PFSK-1 (cell line): ENCODE results near the gene IGFBP5.

Source experiments
- FOXP2 ChIP-seq: optimal IDR thresholded peaks from 2 replicates; pipeline ENCODE3; 2011; ENCODE audit warnings: borderline replicate concordance, control low read depth, inconsistent platforms; ENCODE audit not compliant: insufficient read depth; ENCODE audit errors: extremely low read length, extremely low read depth
- POLR2AphosphoS5 ChIP-seq: IDR thresholded peaks from 2 replicates; pipeline ENCODE4 v1.6.1; 2012; ENCODE audit warnings: low read depth, mild to moderate bottlenecking, control low read depth, low read length, moderate library complexity
- REST ChIP-seq, 2 experiments: IDR thresholded peaks; 2 replicates each; pipeline versions ENCODE4 v1.6.1 to v1.8.0; 2011 to 2012; ENCODE audit warnings: low read depth in 2 of 2, low read length in 2 of 2, control low read depth in 1 of 2, inconsistent platforms in 1 of 2, mild to moderate bottlenecking in 1 of 2, moderate library complexity in 1 of 2; ENCODE audit not compliant: insufficient read depth in 1 of 2
- SIN3A ChIP-seq: IDR thresholded peaks from 2 replicates; pipeline ENCODE4 v1.6.1; 2012; ENCODE audit warnings: mild to moderate bottlenecking, low read length, moderate library complexity, borderline replicate concordance; ENCODE audit not compliant: insufficient read depth
- TAF1 ChIP-seq: IDR thresholded peaks from 2 replicates; pipeline ENCODE4 v1.6.1; 2012; ENCODE audit warnings: low read length, control low read depth, borderline replicate concordance; ENCODE audit not compliant: insufficient read depth

The IGFBP5 gene

GRCh38 chr2:216739035-216739434 is 43.7 kb upstream of the IGFBP5 start:
- TF ChIP-seq REST (IDR thresholded peaks at IDR 0.05; ENCODE audit: insufficient read depth in 1 of 2, low read depth in 2 of 2, low read length in 2 of 2): no peak

GRCh38 chr2:216737676-216738075 is 42.3 kb upstream of the IGFBP5 start:
- no peak for TF ChIP-seq POLR2AphosphoS5
- no peak for TF ChIP-seq SIN3A
- TF ChIP-seq FOXP2: no peak
- no peak for TF ChIP-seq TAF1
- no peak for TF ChIP-seq REST (IDR thresholded peaks at IDR 0.05; ENCODE audit: insufficient read depth in 1 of 2, low read depth in 2 of 2, low read length in 2 of 2)

- TF ChIP-seq FOXP2 (no peak), TAF1 (no peak), SIN3A (no peak), REST (IDR thresholded peaks at IDR 0.05; ENCODE audit: insufficient read depth in 1 of 2, low read depth in 2 of 2, low read length in 2 of 2) (no peak), POLR2AphosphoS5 (no peak)
Observed at GRCh38 chr2:216736326-216736725, 41.0 kb upstream of the IGFBP5 start.

GRCh38 chr2:216735668-216736067 is 40.3 kb upstream of the IGFBP5 start:
- no peak for TF ChIP-seq FOXP2
- TF ChIP-seq REST (IDR thresholded peaks at IDR 0.05; ENCODE audit: insufficient read depth in 1 of 2, low read depth in 2 of 2, low read length in 2 of 2): no peak
- TF ChIP-seq POLR2AphosphoS5: no peak
- no peak for TF ChIP-seq TAF1
- TF ChIP-seq SIN3A: no peak

- no peak for TF ChIP-seq REST (IDR thresholded peaks at IDR 0.05; ENCODE audit: insufficient read depth in 1 of 2, low read depth in 2 of 2, low read length in 2 of 2)
- TF ChIP-seq FOXP2: no peak
- no peak for TF ChIP-seq SIN3A
- TF ChIP-seq TAF1: no peak
- TF ChIP-seq POLR2AphosphoS5: no peak
Observed at GRCh38 chr2:216735086-216735485, 39.7 kb upstream of the IGFBP5 start.
